ENCODE measurements around the gene DCANP1.
"Not testable (repeated sequence)": the region's sequence is repeated elsewhere in the genome, so short reads cannot be mapped to it uniquely, and the experiment has no call there.

Gene DCANP1

DNA sequence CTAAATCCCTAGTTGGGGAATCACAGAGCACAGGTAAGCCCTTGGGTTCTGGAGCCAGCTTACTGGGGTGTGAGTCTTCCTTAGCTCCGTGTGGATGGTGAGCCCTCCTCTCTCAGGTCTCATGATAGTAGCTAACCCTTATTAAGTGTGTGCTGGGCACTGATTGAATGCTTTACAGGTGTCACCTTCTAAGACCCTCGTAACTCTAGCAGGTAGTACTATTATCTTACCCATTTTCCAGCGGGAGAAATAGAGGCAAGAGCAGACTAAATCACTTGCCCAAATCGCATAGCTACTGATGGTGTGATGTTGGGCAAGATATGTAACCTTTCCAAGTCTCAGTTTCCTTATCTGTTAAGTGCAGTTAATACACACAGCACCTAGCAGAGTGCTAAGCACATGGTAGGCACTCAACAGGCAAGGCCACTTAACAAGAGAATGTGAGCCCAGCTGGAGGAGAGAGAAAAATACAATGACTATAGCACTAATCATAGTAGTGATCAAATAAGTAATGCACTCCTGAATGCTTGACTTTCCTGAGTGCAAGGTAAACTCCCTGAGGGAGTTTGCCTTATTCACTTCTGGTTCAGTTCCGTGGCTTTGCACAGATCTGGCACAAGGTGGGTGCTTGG is at the start of gene DCANP1:
Gene DCANP1, minus strand, starts transcription at position 51 of the 632 bp plus-strand sequence. CDS start 240 bp downstream, outside the sequence.
- DNase-seq = no peak

DNA sequence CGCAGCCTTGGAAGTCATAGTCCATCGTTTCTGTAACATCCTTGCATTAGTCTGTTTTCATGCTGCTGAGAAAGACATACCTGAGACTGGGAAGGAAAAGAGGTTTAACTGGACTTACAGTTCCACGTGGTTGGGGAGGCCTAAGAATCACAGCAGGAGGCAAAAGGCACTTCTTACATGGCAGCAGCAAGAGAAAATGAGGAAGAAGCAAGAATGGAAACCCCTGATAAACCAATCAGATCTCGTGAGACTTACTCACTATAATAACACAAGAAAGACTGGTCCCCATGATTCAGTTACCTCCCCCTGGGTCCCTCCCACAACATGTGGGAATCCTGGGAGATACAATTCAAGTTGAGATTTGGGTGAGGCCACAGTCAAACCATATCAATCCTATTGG is 48.4 kb upstream of the DCANP1 start:
- DNase-seq = not testable (repeated sequence)

- no peak for DNase-seq
Measured at GRCh38 chr5:135494196-135494595, 47.0 kb upstream of the DCANP1 start.

DNA sequence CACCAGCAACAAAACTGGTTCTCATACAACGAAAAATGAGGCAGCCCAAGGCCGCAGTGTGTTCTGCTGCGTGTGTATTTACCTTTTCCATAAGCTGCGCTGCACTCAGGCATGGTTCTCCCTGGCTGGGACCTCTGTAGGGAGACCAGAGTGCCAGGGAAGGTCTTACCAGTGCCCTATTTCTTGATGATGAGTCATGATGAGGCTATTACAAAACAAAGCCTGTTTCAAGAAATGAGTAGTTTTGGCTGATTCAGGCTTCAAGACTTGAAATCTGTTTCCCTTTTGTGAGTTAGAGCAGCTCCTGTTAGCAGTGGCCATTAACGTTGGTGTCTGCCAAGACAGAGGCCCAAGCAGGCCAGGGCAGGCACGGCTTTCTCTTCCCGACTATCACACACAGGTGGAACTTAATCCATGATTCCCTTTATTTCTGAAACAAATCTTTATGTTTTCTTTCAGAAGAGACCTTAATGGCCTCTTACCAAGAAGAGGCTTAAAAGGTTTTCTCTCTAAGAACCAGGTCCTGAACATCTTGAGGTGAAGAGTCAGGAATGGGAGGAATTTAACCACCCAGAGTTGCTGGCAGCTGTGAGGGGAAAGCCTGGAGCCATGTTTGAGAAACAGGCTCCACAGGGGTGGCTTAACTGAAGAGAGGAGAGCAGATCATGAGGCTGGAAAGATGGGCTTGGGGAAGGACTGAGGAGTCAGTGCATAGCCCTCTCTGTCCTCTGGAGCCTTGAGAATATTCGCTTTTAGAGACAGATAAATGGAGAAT is 46.4 kb upstream of the DCANP1 start:
- no peak for DNase-seq

DNA sequence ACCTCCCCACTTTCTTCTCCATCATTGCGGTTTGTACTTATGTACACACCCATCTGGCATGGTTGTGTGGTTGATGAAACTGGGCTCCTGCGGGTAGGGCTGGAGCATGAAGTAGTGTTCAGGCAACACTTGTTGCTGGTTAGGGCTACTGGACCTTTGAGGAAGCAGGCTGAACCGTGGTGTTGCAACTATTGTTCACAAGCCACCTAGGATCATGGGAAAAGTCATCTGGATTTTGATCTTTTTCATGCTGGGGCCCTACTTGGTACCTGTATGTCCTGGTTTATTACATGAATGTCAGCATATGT is 45.1 kb upstream of the DCANP1 start:
- DNase-seq = no peak

DNA sequence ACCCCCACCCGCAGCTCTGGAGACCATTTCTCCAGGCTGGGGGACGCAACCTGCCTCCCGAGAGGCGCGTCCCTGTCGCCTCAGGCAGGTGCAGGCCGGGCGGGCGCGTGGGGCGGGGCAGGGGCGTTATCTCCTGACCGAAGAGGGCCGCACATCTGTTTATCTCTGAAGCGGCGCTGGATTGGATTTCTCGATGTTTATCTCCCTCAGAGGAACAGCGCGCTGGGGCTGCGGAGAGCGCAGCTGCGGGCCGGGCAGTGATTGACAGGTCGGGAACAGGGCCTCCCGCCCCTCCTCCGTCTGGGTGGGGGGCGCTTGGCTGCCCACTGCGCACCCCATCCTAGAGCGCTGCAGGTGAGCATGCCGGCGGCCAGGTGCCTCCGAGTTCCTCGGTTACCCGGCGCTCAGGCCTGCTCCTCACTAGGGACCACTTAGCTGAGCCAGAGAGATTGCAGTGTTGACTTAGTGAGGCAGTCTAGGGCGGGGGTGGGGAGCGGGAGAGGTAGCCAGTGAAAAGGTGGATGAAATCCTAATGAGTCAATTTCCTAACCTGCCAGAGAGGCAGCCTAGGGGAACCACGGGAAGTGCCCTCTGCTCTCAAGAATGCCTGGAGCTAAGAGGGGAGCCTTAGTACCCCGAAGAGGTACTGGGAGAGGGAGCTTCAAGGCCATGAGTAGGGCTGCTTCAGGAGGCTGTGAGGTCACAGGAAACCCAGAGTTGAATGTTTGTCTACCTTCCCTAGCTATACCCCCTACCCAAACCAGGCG is 44.6 kb upstream of the DCANP1 start:
- DNase-seq = no peak

- no peak for DNase-seq
Measured at GRCh38 chr5:135491038-135491551, 43.9 kb upstream of the DCANP1 start.

DNA sequence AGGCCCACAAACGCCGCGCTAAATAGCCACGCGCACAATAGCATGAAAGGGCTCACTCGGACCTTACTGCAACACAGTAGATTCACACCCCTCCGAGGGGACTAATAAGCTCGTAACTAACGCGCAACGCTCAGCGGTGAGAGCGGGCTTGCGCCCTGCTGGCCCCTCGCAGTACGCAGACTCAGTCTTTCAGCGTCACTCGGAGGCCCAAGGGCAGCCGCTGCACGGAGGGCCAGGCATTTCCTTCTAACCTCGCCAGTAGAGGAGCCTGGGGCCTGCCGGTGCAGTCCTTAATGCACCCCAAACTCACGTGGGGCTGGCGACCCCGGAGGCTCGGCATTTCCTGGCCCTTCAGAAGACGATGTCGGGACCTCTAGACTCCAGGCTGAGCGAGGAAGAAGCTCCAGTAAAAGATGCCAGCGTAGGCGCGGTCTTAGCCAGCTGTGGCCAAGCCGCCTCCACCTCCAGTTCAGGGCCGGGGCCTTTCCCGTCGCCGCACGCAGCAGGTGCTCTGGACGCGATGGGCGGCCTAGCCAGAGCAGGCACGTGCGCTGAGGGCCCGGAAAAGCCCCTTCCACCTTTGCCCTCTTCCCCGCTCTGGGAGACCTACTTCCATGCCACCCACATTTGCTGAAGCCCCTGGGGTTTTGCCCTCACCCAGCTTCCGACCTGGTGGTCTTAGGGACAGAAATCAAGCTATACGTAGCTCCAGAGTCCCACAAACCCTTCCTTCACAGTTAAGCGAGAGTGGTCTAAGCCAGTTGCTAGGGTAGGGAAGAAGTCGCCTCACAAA is 43.3 kb upstream of the DCANP1 start:
- DNase-seq = no peak

DNA sequence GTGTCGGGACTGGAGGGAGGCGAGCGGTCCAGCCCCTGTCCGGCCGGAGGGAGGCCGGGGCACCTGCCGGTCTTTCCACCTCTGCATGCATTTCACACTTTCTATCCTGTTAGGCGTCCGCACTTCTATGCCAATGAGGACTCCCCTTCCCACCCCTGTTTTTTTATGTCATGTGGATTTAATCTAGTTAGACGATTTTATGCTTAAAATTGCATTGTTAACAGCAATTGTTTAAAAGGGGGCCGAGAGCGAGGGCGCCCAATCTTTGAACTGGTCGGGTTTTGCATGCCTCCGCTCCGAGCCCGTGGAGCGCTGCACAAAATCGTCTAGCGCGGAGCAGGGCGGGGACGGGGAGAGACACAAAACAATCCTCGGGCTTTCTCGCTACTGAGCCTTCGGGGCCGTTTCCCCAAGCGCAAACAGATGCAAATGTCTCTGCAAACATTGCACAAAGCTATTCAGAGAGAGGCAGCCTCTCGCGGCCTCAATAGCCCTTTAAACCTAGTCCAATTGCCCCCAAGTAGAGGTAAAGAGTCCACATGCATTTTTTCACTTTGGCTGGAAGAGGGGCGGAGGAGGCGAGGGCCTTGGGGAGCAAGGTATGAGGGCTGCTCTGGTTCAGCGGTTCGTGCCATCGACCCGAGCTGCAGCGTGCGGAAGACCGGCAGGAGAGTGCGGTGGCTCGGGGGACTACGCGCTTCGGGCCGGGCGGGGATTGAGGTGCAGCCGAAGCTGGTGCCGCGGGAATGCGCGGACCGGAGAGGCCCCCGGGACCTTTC is 42.5 kb upstream of the DCANP1 start:
- no peak for DNase-seq

GRCh38 chr5:135488727-135489465 is 41.7 kb upstream of the DCANP1 start:
- no peak for DNase-seq

- no peak for DNase-seq
Measured at GRCh38 chr5:135487839-135488514, 40.8 kb upstream of the DCANP1 start.

DNA sequence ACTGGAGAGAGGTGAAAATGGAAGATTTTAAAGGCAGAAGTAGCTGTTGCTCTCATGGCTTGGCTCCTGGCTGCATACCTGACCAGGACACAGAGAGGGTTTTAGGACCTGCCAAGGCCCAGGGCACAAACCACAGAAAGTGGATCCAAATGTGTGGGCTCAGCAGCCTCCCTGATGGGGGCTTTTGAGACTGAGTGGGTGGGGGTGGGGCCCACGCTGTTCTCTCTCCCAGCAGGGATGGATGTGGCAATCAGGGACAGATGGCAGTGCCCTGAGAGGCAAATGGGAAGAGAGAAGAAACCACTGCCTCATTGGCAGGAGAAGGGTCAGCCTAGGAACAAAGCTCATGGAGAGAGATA is 39.9 kb upstream of the DCANP1 start:
- DNase-seq = no peak

DNA sequence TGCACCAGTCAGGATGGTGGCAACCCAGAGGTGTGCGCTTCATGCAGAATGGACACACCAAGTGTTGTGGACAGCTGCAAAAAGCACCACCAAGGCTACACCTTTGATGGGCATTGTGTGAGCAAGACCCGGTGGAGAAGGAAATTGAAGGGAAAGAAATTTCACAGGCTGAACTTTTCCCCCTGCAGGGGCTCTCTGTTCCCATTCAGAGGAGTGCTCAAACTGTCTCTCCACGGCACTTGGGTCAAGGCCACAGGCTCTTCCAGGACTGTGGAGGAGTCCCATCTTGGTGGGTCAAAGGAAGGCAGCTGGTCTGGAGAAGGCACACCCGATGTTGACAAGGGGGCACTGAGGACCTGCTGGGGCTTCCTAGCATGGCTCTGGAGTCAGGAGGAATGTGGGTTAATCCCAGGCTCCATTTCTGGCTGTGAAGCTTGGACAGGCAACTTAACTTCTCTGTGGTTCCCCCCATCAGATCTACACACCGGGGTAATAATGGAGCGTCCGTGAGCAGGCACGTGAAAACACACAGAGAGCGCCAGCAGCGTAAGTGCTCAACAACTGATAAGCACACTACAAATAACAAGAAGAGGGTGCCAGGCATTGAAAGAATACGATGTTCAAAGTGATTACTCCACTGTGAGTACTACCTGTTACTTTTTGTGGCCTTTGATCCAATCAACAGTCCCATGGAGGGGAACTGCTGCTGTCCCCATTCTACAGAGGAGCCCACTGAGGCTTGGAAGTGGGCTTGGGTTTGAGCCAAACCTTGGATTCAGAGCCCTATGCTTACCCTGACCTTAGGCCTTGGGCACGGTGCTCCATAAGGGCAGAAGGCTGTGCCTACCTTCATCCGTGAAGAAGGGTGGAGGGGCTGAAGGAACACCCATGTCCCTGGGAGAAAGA is 39.2 kb upstream of the DCANP1 start:
- DNase-seq = no peak

- DNase-seq = no peak
Measured at GRCh38 chr5:135484674-135485086, 37.5 kb upstream of the DCANP1 start.

DNA sequence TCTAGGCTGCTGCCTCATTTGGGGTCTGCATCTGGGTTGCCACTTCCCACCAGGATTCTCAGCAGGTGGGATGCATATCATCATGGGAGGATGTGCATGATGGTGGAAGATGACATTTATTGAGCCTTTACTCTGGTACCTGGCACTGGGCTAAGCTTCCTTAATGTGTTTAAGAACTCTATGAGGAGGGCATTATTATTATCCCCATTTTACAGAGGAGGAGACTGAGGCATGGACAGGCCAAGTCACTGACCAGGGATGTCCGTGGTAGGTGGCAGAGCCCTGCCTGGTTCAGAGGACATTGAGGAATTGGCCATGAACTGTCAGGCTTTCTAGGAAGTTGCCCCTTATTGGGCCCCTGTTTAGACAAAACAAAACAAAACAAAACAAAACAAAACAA is 36.1 kb upstream of the DCANP1 start:
- DNase-seq = no peak

GRCh38 chr5:135482381-135482933 is 35.3 kb upstream of the DCANP1 start:
- DNase-seq = no peak

DNA sequence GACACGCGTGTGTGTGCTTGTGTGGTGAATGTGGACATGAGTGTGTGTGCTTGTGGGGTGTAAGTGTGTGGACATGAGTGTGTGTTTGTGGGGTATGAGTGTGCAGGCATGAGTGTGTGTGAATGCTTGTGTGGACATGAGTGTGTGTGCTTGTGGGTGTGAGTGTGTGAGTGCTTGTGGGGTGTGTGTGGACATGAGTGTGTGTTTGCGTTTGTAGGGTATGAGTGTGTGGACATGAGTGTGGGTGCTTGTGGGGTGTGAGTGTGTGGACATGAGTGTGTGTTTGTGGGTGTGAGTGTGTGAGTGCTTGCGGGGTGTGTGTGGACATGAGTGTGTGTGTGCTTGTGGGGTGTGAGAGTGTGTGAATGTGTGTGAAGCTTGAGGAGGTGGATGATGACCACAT is 34.8 kb upstream of the DCANP1 start:
- no peak for DNase-seq

GRCh38 chr5:135481387-135481786 is 34.2 kb upstream of the DCANP1 start:
- DNase-seq = no peak

GRCh38 chr5:135480511-135480910 is 33.4 kb upstream of the DCANP1 start:
- no peak for DNase-seq

Data from CD4-positive, alpha-beta T cell treated with Interferon alpha-2 for 1 hour (primary cell).